SU-DHL-6 (cell line): ENCODE data around the gene FANCG.

Experiments
- EZH2phosphoT487 ChIP-seq: fragments of 200-600 bp; sonication (generic), shearing (Covaris generic); conservative IDR thresholded peaks from 2 replicates; pipeline ENCODE4 v1.6.1; 2018; ENCODE audit warnings: mild to moderate bottlenecking, antibody characterized with exemption, low read length, moderate library complexity, mixed read lengths
- TF ChIP-seq, protein P1 (sequence below): fragments of 200-600 bp; sonication (generic); IDR thresholded peaks from one replicate; pipeline ENCODE4 v1.5.1; 2017; ENCODE audit warnings: antibody characterized with exemption, mild to moderate bottlenecking, low read length, moderate library complexity; ENCODE audit not compliant: insufficient read depth, poor library complexity, severe bottlenecking

DNA sequence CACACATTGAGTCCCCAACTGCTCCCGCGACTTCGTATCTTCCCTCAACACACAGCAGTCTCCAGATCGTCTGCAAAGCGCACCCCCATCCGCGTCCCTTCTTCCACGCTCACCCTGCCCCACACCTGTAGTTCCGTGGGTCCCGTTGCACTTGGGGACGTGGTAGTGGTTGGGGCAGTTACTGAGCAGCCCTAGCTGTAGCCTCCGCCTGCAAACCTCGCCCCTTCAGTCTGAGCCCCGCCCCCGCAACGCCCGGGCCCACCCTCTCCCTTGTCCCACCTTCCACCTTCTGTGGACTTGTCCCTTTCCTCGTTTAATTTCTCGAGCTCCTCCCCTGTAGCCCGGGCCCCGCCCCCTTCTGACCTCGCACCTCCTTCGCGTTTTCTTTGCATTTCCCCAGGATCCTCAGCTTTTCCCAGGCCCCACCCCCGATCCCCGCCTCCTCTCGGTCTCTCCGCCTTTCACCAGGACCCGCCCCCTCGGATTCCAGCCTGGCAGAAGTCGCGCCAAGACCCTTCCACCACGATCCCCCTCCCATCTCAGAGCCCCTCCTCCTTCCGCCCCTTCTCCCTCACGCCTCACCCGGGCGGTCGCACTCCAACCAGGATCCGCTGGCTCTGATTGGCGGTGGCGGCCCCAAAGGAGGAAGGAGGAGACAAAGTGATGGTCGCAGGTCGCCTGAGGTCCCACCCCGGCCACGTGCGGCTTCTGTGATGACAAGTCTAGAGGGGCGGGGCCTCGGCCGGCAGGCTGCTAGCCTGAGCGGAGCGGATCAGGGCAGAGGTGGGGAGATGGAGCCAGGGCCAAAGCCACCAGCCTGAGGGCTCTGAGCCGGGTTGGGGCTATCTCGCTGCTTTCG is 36.2 kb upstream of the FANCG start, which contains the start of gene ATOSB:
- TF ChIP-seq, protein P1, sequence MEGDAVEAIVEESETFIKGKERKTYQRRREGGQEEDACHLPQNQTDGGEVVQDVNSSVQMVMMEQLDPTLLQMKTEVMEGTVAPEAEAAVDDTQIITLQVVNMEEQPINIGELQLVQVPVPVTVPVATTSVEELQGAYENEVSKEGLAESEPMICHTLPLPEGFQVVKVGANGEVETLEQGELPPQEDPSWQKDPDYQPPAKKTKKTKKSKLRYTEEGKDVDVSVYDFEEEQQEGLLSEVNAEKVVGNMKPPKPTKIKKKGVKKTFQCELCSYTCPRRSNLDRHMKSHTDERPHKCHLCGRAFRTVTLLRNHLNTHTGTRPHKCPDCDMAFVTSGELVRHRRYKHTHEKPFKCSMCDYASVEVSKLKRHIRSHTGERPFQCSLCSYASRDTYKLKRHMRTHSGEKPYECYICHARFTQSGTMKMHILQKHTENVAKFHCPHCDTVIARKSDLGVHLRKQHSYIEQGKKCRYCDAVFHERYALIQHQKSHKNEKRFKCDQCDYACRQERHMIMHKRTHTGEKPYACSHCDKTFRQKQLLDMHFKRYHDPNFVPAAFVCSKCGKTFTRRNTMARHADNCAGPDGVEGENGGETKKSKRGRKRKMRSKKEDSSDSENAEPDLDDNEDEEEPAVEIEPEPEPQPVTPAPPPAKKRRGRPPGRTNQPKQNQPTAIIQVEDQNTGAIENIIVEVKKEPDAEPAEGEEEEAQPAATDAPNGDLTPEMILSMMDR = no peak
- no peak for TF ChIP-seq EZH2phosphoT487
